HG02610 (cell line): ENCODE data around the gene KCNN3.

Experiments used
- ATAC-seq: cut with Tn5 transposase; IDR thresholded peaks from one replicate; pipeline ENCODE4 v1.9.1; 2021; ENCODE audit warnings: mild to moderate bottlenecking, moderate library complexity; ENCODE audit not compliant: unreplicated experiment

KCNN3 gene

DNA sequence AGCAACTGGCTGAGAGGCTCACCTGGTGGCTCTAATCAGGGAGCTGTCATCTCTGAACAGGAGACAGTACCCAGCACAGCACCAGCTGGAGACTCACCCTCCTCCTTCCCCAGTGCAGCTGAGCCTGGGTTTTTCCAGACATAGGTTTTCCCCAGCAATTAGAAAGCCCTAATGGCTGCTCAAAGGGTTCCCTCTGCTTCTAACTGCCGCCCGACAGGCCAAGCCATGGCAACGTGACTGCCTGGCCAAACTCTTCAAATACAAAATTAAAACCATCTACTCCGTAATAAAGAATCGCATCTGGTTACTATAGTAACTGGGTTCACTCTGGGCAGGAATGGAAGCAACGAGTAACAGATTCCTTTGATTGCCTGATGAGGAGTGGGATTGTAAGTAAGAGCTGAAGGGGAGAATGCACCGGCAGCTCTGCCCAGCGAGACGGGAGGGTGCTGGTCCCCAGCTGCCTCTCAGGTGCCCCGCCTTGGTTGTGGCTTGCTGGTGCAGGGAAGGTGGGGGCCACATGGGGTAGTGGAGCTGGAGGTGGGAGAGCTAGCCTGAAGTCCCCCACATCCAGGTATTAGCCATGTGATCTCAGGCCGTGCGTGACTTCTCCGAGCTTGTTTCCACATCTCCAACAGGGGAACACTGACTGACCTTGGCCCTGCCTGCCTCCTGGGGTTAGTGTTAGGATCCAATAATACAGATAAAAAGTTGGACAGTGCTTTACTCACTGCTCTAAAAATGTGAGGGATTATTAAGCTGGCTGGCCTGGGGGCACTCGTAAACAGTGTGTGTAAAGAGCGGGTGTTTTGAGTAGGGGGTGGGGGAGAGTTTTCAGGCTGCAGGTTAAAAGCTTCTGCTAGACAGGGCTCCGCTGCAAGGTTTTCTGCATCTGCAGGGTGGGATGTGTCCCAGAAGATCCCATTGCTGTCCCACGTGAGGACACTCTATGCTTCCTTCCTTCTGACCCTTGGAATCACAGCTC, 94.2 kb downstream of the KCNN3 start:
- no peak for ATAC-seq

DNA sequence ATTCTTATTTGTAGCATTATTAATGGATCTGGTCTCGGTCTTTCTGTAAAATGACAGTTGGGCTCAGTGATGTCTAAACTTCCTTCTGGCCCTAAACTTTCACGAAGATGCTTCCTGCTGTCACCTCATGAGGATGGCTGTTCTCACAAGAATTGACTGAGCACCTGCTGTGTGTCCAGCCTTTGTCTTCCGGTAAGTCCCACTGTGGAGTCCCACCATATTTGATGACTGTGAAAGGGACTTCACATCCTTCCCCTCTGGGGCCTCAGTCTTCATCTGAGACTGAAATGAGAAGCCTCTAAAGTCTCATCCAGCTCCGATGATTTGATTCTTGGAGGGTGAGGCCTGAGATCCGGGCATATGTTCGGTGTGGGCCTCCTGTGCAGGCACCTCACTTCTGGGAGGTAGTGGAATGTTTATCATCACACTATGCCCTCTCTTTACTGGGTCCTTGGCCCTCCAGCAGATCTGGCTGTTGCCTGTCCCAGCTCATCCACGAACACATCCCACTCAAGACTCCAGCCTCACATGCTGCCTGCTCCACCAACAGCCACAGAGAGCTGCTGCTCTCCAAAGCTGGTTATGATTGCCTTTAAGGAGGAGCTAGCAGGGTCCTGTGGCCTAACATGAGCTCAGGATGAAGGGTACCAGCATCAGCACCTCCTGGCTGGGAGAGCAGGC, 95.8 kb downstream of the KCNN3 start:
- peak; percentile 50 for ATAC-seq

DNA sequence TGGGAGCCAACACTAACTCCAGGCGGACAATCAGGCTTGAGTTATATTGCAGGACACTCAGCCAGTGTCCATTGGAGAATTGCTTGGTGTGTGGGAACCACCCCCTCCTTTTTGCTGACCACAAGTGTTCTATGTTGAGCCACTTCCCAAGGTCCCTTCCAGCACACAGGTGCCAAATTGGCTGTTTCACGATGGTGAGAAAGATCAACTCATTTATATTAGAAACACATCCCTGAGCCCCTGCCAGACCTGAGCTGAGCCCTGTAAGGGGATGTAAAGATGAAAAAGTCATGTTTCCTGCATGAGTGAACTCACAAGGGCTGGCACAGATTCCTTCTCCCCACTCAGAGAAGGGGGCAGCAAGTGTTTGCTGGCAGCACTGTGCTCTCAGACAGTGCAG, 96.5 kb downstream of the KCNN3 start:
- no peak for ATAC-seq

DNA sequence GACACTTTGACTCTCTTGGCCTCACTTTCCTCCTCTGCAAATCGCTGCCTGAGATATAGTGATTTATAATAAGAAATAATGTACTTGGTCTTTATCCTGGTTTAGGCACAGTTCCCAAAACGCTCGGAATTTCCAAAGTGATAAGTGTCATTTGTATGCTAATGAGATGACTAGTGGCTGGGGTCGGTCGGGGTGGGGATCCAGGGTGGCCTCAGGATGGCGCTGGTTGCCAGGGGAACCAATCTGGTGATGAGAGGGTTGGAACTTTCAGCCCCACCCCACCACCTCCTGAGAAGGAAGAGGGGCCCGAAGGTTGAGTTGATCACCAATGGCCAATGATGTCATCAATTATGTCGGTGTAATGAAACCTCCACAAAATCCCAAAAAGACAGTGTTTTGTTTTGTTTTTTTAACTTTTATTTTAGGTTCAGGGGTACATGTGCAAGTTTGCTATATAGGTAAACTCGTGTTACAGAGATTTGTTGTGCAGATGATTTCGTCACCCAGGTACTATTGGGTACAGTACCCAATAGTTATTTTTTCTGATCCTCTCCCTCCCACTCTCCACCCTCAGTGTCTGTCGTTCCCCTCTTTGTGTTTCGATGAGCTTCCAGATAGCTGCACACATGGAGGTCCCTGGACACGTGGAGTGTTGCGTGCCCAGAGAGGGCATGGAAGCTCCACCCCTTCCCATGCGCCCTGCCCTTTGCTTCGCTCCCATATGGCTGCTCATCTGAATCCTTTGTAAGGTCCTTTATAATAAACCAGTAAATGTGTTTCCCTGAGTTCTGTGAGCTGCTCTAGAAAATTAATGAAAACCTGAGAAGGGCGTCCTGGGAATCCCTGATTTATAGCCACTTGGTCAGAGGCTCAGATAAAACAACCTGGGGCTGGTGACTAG, 97.2 kb downstream of the KCNN3 start:
- ATAC-seq = no peak

GRCh38 chr1:154772056-154772455, 98.0 kb downstream of the KCNN3 start:
- ATAC-seq = no peak

DNA sequence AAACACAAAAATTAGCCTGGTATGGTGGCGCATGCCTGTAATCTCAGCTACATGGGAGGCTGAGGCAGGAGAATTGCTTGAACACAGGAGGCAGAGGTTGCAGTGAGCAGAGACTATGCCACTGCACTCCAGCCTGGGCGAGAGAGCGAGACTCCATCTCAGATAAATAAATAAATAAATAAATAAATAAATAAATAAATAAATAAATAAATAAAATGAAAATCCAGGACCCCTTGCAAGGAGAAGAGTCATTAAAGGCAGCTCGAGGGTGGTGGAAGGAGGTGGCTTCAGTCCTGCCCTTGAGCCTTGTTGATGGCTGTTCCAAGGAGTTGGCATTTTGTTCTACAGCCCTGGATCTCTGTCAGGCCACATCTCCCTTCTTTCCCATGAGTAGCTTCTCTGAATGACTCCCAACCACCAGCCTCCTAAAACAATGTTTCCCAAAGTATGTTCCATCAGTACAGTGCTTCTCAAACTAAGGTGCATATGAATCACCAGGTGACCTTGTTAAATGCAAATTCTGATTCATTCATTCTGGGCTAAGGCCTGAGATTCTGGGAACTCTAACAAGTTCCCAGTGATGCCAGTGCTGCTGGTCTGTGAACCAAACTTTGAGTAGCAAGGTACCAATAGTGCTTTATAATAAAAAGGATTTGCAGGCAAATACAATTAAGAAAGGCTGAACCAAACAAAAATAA, 99.0 kb downstream of the KCNN3 start:
- no peak for ATAC-seq

DNA sequence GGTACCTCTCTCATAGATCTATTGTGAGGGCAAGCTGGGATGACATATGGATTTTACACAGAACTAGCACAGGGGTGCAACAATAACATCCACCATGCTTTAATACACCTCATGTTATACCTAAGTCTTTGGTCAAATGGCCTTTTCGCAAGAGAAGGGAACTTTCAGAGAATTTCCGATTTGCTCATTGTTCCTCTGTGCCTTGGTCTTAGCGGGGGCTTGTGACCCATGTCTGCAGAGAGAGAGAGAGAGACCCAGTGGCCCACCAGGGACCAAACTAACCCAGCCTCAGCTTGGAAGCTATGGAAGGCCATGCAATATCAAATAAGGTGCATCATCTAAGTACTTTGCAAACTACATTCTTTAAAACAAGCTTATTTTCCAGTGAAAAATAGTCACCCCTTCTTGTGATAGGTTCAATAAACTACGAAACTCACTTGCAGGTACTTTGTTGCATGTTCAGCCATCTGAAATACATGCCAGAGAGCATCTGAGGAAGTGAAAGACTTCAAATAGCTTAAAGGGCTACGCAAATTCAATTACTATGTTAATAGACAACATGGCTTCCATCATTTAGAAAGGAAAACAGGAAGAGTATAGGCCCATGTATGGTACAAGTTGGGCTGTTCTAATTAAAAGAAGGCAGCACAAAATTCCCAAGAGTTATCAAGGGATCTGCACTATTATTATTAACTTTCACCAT, 100.7 kb downstream of the KCNN3 start:
- no peak for ATAC-seq

DNA sequence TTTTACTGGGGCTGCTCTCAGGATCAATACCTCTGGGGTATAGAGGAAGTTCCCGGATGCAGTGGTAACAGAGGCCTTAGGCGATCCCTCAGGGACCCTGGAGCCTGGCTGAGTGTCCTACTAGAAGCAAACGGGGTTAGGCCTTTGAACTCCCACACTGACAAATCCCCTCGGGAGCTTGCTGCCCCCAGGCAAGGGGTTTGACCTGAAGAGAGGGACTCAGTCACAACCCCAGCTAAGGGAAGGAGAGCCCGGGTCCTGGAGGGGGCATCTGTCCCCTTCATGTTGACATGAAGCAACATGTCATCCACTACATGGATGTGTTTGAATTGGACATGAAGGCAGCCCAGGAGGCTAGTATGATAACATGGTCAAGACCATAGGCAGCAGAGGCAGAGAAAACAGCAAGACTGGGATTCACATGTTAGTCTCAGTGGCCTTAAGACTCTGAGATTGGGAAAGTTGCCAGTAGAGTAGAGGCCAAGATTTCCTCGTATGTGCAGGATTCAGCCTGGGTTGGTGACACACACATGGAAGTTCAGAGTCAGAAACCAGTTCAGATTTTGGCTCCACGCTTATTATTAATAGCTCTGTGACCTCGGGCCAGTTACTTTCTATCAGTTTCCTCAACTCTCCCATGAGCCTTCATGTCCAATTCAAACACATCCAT, 101.5 kb downstream of the KCNN3 start:
- no peak for ATAC-seq

- no peak for ATAC-seq
Observed at GRCh38 chr1:154767315-154768240, 102.5 kb downstream of the KCNN3 start.

DNA sequence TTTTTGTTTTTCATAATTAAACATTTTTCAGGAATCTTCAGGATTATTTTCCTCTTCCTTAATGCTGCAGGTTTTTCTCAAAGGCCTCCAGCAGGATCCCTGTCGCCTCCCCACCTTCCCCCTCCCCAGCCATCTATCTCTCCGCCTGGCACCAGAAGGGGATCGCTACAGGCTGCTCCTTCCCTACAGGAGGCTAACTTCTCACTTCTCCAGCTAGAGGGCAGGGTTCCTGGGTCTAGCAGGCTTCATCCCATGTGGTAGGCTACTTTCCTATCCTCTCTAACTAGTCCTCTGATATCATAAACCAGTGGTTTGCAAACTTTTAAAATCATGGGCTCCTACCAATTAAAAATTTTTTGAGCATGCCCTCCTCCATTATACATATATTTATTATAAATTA, 104.1 kb downstream of the KCNN3 start:
- no peak for ATAC-seq

DNA sequence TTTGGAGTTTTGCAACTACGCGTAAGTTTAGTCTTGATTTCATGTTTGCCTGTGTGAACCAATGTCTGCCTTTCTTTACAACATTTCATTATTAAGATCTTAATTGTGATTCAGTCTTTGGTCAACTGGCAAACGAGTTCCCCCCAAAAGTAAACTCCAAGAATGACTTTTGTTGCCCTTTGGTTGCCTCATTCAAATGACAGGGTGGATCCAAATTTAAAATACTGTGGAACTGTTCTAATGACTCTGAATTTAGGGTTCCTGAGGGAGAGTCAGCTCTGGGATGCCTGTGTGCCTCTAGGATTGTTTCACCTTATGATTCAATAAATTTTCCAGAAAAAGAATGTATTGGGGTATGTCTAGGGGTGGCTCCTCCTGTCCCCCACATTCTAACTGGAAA, 105.3 kb downstream of the KCNN3 start:
- no peak for ATAC-seq

DNA sequence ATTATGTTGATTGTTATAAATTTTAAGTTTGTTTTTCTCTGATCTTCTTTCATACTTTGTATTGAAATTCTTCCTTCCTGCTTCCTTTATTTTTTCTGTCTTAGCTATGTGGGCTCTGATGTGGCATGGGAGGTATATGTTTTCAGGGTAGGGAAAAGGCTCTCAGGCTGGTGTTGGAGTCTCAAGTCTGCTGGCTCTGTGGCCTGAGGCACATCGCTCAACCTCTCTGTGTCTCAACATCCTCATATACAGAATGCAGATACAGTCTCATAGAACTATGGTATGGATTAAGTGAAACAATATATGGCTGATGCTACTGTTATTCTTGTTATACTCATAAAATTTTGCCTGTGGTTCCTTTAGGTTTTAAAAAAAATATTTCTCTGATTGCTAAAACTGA, 105.9 kb downstream of the KCNN3 start:
- ATAC-seq = no peak

- ATAC-seq = peak; percentile 64
Observed at GRCh38 chr1:154760469-154760933, 109.6 kb downstream of the KCNN3 start.

- no peak for ATAC-seq
Observed at GRCh38 chr1:154759793-154760192, 110.3 kb downstream of the KCNN3 start.

- ATAC-seq = no peak
Observed at GRCh38 chr1:154759196-154759595, 110.9 kb downstream of the KCNN3 start.

GRCh38 chr1:154758346-154758745, 111.7 kb downstream of the KCNN3 start:
- no peak for ATAC-seq

GRCh38 chr1:154756793-154757548, 113.1 kb downstream of the KCNN3 start:
- no peak for ATAC-seq
